ENCODE results near the gene USP31.

DNA sequence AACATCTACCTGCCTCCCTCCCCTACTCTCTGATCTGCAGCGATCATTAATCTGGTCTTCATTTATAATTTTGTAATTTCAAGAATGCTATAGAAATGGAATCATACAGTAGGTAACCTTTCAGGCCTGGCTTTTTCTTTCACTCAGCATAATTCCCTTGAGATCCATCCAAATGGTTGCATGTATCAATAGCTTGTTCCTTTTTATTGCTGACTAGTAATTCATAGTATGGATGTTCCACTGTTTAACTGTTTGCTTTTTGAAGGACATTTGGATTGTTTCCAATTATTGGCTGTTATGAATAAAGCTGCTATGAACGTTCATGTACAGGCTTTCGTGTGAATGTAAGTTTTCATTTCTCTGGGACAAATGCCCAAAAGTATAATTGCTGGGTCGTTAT lies 125.2 kb downstream of the USP31 start:
- TF ChIP-seq RNF2 (IDR thresholded peaks at IDR 0.05; ENCODE audit: borderline replicate concordance, low read depth, low read length, missing control alignments, poor library complexity, severe bottlenecking) (no peak), POLR2AphosphoS5 (IDR thresholded peaks at IDR 0.05; ENCODE audit: low read depth, low read length) (no peak), EP300 (IDR thresholded peaks at IDR 0.05; ENCODE audit: borderline replicate concordance in 1 of 2, low read depth in 2 of 2, low read length in 2 of 2) (no peak), RFX5 (IDR thresholded peaks at IDR 0.05; ENCODE audit: borderline replicate concordance, low read depth, low read length) (no peak), YY1 (IDR thresholded peaks at IDR 0.05; ENCODE audit: low read depth, low read length) (no peak), CEBPB (IDR thresholded peaks at IDR 0.05; ENCODE audit: low read depth, low read length) (no peak), POLR2A (IDR thresholded peaks at IDR 0.05; ENCODE audit: control extremely low read depth in 1 of 2, low read depth in 2 of 2, low read length in 2 of 2) (no peak), CREB1 (IDR thresholded peaks at IDR 0.05) (no peak), JUND (IDR thresholded peaks at IDR 0.05; ENCODE audit: low read length) (no peak), EZH2 (IDR thresholded peaks at IDR 0.05; ENCODE audit: low read depth, low read length, severe bottlenecking) (no peak)
- TF ChIP-seq, protein P1, sequence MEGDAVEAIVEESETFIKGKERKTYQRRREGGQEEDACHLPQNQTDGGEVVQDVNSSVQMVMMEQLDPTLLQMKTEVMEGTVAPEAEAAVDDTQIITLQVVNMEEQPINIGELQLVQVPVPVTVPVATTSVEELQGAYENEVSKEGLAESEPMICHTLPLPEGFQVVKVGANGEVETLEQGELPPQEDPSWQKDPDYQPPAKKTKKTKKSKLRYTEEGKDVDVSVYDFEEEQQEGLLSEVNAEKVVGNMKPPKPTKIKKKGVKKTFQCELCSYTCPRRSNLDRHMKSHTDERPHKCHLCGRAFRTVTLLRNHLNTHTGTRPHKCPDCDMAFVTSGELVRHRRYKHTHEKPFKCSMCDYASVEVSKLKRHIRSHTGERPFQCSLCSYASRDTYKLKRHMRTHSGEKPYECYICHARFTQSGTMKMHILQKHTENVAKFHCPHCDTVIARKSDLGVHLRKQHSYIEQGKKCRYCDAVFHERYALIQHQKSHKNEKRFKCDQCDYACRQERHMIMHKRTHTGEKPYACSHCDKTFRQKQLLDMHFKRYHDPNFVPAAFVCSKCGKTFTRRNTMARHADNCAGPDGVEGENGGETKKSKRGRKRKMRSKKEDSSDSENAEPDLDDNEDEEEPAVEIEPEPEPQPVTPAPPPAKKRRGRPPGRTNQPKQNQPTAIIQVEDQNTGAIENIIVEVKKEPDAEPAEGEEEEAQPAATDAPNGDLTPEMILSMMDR (IDR thresholded peaks at IDR 0.05; ENCODE audit: control extremely low read depth in 1 of 3, insufficient read depth in 1 of 3, low read depth in 1 of 3, low read length in 3 of 3): no peak
- TF ChIP-seq, protein P2, sequence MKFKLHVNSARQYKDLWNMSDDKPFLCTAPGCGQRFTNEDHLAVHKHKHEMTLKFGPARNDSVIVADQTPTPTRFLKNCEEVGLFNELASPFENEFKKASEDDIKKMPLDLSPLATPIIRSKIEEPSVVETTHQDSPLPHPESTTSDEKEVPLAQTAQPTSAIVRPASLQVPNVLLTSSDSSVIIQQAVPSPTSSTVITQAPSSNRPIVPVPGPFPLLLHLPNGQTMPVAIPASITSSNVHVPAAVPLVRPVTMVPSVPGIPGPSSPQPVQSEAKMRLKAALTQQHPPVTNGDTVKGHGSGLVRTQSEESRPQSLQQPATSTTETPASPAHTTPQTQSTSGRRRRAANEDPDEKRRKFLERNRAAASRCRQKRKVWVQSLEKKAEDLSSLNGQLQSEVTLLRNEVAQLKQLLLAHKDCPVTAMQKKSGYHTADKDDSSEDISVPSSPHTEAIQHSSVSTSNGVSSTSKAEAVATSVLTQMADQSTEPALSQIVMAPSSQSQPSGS (IDR thresholded peaks at IDR 0.05; ENCODE audit: low read length): no peak
